Measurements from ENCODE around the gene NSG2.

Gene NSG2

DNA sequence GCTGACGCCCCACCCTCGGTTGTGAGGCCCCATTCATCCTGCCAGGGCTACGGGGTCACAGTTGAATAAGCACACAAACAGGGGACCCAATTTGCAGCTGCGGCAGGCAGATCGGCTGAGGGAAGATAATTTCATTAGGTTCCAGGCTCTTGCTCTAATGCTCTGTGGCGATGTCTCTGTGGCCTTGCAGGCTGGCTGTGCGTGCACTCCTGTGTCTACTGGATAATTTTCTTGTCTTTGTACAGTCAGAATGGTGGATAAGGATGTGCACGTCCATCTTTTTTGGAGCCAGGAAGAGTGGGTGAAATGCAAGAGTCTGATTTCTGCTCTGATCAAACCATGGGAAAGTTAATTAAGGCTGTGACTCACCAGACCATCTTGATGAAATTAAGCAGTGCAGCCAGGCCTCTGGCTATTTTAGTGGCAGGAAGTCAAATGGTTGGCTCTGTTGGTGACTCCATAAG lies 39.2 kb downstream of the NSG2 start:
- H3K4me3 ChIP-seq (ENCODE audit: control insufficient read depth, low read depth, low read length): no peak overlapping the region
- TF ChIP-seq, protein P1, sequence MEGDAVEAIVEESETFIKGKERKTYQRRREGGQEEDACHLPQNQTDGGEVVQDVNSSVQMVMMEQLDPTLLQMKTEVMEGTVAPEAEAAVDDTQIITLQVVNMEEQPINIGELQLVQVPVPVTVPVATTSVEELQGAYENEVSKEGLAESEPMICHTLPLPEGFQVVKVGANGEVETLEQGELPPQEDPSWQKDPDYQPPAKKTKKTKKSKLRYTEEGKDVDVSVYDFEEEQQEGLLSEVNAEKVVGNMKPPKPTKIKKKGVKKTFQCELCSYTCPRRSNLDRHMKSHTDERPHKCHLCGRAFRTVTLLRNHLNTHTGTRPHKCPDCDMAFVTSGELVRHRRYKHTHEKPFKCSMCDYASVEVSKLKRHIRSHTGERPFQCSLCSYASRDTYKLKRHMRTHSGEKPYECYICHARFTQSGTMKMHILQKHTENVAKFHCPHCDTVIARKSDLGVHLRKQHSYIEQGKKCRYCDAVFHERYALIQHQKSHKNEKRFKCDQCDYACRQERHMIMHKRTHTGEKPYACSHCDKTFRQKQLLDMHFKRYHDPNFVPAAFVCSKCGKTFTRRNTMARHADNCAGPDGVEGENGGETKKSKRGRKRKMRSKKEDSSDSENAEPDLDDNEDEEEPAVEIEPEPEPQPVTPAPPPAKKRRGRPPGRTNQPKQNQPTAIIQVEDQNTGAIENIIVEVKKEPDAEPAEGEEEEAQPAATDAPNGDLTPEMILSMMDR (conservative IDR thresholded peaks at IDR 0.05; ENCODE audit: control insufficient read depth, insufficient read depth, low read depth, low read length): no peak

DNA sequence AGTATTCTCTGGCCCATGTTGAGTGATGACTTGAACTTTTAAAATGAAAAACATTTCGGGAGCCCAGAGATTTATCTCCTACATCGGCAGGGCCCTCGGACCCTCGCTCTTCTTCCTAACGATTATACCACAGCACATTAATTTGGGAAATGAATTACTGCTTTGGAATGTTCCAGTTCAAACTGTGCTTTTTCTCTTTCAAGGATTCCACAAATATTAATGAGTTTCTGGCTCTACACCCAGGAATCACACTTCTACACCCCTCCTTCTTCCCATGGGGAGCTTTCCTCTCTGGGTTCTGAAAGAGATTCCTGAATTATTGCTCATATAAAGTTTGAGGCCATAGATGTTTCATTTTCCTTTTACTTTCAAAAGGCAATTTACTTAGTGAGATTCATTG lies 41.2 kb downstream of the NSG2 start:
- TF ChIP-seq, protein P1 (conservative IDR thresholded peaks at IDR 0.05; ENCODE audit: control insufficient read depth, insufficient read depth, low read depth, low read length): no peak
- H3K4me3 ChIP-seq (ENCODE audit: control insufficient read depth, low read depth, low read length): no peak overlapping the region
- no peak for DNase-seq (ENCODE audit: low read depth)

More for the DNA sequence above, 39.2 kb downstream of the NSG2 start:
- DNase-seq (ENCODE audit: low read depth): no peak

DNA sequence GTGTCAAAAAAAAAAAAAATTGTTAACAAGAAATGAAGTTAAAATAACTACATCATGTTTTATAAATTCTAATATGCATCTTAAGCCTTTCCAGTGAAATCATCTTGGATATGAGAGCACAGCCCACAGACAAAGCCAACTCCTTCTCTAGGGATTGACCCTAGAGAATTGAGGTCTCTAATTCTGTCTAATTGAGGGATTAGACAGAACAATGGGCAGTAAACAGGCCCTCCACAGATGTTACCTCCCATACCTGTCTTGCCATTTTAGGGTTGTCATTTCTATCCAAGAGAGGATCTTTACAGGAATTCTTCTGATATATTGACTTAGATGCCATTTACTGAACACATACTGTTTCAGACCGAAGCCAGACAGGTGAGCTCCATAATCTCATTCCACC lies 42.3 kb downstream of the NSG2 start:
- TF ChIP-seq, protein P1 (conservative IDR thresholded peaks at IDR 0.05; ENCODE audit: control insufficient read depth, insufficient read depth, low read depth, low read length): no peak
- H3K4me3 ChIP-seq (ENCODE audit: control insufficient read depth, low read depth, low read length): no peak overlapping the region
- no peak for DNase-seq (ENCODE audit: low read depth)

DNA sequence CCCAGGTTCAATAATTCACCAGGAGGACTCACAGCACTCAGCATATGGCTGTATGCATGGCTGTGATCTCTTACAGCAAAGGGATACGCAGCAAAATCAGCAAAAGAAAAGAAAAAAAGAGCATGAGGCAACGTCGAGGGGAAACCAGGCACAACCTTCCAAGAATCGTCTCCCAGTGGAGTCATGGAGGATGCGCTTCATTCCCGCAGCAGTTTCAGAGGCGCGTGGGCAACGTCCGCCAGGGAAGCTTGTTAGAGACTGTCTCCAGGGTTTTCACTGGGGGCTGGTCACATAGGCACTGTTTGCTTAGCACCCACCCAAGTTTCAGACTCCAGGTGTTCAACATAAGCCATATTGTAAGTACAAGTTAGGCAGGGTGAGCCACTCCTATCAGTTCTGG lies 44.6 kb downstream of the NSG2 start:
- TF ChIP-seq, protein P1 (conservative IDR thresholded peaks at IDR 0.05; ENCODE audit: control insufficient read depth, insufficient read depth, low read depth, low read length): no peak
- DNase-seq (ENCODE audit: low read depth): no peak

DNA sequence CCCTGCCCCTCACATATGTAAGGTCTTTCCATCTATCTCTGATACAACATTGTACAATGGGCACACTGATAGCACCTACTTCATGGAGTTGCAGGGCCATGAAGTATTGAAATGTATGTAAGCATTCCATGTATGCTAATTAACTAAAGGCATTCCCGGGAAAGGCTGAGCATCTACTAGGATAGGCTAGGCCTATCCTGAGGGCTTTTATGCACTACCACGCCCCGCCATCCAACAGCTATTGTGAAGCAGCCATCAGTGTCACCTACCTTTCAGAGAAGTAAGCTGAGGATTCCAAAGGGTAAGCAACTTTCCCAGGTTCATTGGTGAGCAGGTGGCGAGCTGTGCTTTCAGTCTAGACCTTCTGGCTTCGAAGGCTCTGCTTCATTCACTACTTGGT lies 47.6 kb downstream of the NSG2 start:
- TF ChIP-seq, protein P1 (conservative IDR thresholded peaks at IDR 0.05; ENCODE audit: control insufficient read depth, insufficient read depth, low read depth, low read length): no peak
- no peak for DNase-seq (ENCODE audit: low read depth)
- no peak overlapping the region for H3K4me3 ChIP-seq (ENCODE audit: control insufficient read depth, low read depth, low read length)

More for the DNA sequence above, 44.6 kb downstream of the NSG2 start:
- H3K4me3 ChIP-seq (ENCODE audit: control insufficient read depth, low read depth, low read length): no peak overlapping the region

DNA sequence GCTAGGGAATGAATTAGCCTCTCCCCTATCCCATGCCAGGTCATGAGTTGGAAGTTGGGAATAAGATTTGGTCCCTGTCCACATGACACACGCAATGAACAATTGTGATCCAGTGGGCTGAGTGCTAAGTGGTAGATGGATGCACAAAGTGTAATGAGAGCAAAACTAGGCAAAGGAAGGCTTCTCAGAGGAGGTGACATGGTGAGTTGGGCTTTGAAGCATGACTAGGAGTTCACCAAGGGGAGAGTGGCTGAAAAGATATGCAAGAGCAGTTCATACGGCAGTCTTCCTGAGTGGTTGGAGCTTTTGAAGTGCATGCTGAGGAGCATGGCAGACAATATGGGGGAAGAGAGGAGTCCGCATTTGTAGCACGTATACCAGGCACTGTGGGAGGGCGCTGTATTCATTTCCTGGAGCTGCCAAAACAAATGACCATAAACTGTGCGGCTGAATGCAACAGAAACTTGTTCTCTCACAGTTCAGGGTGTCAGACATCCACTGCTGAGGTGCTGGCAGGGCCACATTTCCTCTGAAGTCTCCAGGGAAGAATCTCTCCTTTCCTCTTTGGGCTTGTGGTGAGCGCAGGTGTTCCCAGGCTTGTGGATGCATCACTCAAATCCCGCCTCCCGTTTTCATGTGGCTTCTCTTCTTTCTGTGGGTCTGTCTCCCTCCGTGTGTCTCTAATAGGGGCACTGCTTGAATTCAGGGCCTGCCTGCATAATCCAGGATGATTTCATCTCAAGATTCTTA lies 49.5 kb downstream of the NSG2 start:
- TF ChIP-seq, protein P1 (conservative IDR thresholded peaks at IDR 0.05; ENCODE audit: control insufficient read depth, insufficient read depth, low read depth, low read length): no peak
- H3K4me3 ChIP-seq (ENCODE audit: control insufficient read depth, low read depth, low read length): no peak overlapping the region
- DNase-seq (ENCODE audit: low read depth): no peak

Data from fibroblast of mammary gland (primary cell).